ENCODE measurements around the gene MYO7B.

MYO7B gene

GRCh38 chr2:127560931-127561280, 25.4 kb downstream of the MYO7B start:
- no peak overlapping the region for H3K4me3 ChIP-seq (ENCODE audit: low read depth, low read length)
- DNase-seq (ENCODE audit: low read depth), result no peak
- TF ChIP-seq CTCF (IDR thresholded peaks at IDR 0.05; ENCODE audit: control insufficient read depth, extremely low read depth, insufficient read depth), result no peak

DNA sequence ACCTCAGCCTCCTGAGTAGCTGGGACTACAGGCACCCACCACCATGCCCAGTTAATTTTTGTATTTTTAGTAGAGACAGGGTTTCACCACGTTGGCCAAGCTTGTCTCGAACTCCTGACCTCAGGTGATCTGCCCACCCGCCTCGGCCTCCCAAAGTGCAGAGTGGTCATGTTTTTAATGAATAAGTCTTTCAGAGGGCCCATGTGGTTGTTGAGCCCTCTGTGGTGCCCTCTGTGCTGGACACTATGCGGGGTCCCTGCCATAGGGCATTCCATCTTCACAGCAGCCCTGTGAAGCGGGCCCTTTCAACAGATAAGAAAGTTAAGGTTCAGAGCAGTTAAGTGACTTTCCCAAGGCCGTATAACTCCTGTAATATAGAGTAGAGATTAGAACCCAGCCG, 25.9 kb downstream of the MYO7B start:
- no peak overlapping the region for H3K4me3 ChIP-seq (ENCODE audit: low read depth, low read length)
- DNase-seq (ENCODE audit: low read depth), result no peak
- TF ChIP-seq CTCF (IDR thresholded peaks at IDR 0.05; ENCODE audit: control insufficient read depth, extremely low read depth, insufficient read depth), result no peak

DNA sequence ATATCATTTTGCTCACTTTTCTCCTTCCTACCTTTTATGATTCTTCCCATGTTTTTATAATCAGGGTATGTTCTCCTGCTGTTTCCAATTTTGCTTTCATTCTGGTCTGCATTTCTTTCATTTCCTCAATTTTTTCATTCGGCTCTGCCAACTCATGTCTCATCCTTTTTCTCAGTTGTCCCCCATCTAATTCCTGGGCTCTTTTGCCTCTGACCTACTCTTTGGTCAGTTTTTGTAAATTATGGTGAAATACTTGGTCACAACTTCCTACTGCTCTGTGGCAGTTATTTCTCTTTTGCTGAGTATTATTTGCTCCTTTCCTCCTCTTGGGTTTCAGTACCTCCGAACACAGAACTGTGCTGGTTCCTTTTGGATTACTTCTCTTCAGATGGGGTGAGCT, 27.5 kb downstream of the MYO7B start:
- no peak for TF ChIP-seq CTCF (IDR thresholded peaks at IDR 0.05; ENCODE audit: control insufficient read depth, extremely low read depth, insufficient read depth)

DNA sequence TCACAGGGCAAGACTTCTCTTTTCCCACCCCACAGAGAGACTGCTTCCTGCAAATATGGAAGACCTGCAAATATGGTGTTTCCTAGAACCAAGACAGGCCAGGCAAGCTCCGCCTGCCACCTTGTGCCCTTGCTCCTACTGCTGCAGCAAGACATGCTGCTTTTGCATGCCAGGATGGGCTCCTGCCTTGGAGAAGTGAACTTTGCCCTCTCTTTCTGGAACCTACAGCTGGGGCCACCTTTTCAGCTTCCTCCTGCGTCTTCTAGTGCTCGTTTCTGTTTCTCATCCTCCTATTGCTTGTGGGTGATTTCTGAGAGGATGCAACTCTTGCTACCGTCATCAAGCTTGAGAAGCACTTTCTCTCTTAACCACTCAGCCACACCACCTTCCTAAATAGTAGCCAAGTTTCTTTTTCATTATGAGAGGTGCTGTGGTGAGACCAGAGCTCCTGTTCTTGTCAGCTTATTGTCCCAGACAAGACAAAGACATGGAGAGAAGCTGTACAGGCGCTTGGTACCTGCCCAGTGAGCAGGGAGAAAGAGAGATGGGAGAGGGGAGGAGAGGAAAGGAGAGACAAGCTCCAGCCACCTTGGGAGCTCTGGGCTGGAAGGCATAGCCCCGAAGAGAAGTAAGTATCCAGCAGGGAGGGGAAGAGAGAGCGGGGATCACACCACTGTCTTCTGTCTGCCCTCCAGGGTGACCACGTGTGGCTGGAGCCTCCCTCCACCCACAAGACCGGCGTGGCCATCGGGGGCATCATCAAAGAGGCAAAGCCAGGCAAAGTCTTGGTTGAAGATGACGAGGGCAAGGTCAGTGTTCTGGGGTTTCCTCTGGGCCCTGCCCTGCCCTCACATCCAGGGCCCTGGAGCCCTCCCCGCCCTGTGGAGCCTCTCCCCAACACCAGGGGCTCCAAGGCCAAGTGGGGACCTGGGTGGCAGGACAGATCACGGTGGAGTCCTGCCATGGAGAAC, 28.3 kb downstream of the MYO7B start:
- DNase-seq (ENCODE audit: low read depth), result no peak
- H3K4me3 ChIP-seq (ENCODE audit: low read depth, low read length), result no peak overlapping the region
- TF ChIP-seq CTCF (IDR thresholded peaks at IDR 0.05; ENCODE audit: control insufficient read depth, extremely low read depth, insufficient read depth), result no peak

More for the DNA sequence above, 27.5 kb downstream of the MYO7B start:
- no peak for DNase-seq (ENCODE audit: low read depth)
- H3K4me3 ChIP-seq (ENCODE audit: low read depth, low read length), result no peak overlapping the region

GRCh38 chr2:127564429-127565260, 29.2 kb downstream of the MYO7B start:
- H3K4me3 ChIP-seq (ENCODE audit: low read depth, low read length), result no peak overlapping the region
- DNase-seq (ENCODE audit: low read depth), result no peak
- TF ChIP-seq CTCF (IDR thresholded peaks at IDR 0.05; ENCODE audit: control insufficient read depth, extremely low read depth, insufficient read depth), result no peak

- TF ChIP-seq CTCF (IDR thresholded peaks at IDR 0.05; ENCODE audit: control insufficient read depth, extremely low read depth, insufficient read depth), result no peak
- no peak for DNase-seq (ENCODE audit: low read depth)
- no peak overlapping the region for H3K4me3 ChIP-seq (ENCODE audit: low read depth, low read length)
These were observed 30.0 kb downstream of the MYO7B start for GRCh38 chr2:127565261-127566138.

Data from LNCaP clone FGC (cell line).